SJSA1 (cell line): Measurements from ENCODE around the gene VAT1L. TPM values are rescaled to one million over a fixed set of nuclear protein-coding genes. Genes with fewer than 3 reads are reported as not detected.

Experiments used
- DNase-seq, 2 experiments: peaks; one replicate each; pipeline ENCODE4 v3.0.0-alpha.2; 2015 to 2020; ENCODE audit warnings: low spot score in 2 of 2, low read depth in 1 of 2
- H3K27ac ChIP-seq: fragments of 250-450 bp; sonication (Bioruptor Pico); 2 replicates; pipeline ENCODE4 v1.5.1; 2020; ENCODE audit warnings: mild to moderate bottlenecking, moderate library complexity
- H3K27me3 ChIP-seq: fragments of 250-450 bp; sonication (Bioruptor Pico); replicated peaks from 2 replicates; pipeline ENCODE4 v1.5.1; 2020; ENCODE audit warnings: mild to moderate bottlenecking, moderate library complexity
- H3K36me3 ChIP-seq: fragments of 250-450 bp; sonication (Bioruptor Pico); 2 replicates; pipeline ENCODE4 v1.5.1; 2020; ENCODE audit warnings: mild to moderate bottlenecking
- H3K4me1 ChIP-seq: fragments of 250-450 bp; sonication (Bioruptor Pico); replicated peaks from 2 replicates; pipeline ENCODE4 v1.6.1; 2021; ENCODE audit warnings: mild to moderate bottlenecking
- H3K4me3 ChIP-seq: fragments of 250-450 bp; sonication (Bioruptor Pico); 2 replicates; pipeline ENCODE4 v1.5.1; 2020; ENCODE audit warnings: mild to moderate bottlenecking
- H3K9me3 ChIP-seq: fragments of 250-450 bp; sonication (Bioruptor Pico); replicated peaks from 2 replicates; pipeline ENCODE4 v1.5.1; 2020; ENCODE audit warnings: mild to moderate bottlenecking
- total RNA-seq: library from RNA; depleted of rRNA; stranded (reverse); fragments of >200 nt; shearing (Covaris generic); gene quantifications from 2 replicates; pipeline ENCODE4 v1.2.3, GENCODE V29; 2014; rRNA removed

Gene VAT1L
- total RNA-seq, 1 experiment from 2014 or later, result 0.24 TPM

- Histone ChIP-seq H3K36me3 (no peaks in the 10 kb centered on the region), H3K27ac (no peak overlapping the region), H3K9me3 (no peaks in the 10 kb centered on the region), H3K27me3 (no peaks in the 10 kb centered on the region), H3K4me1 (no peaks in the 10 kb centered on the region), H3K4me3 (no peak overlapping the region)
- DNase-seq, result no peak
These were observed 217.5 kb downstream of the VAT1L start for GRCh38 chr16:78005881-78006280.

DNA sequence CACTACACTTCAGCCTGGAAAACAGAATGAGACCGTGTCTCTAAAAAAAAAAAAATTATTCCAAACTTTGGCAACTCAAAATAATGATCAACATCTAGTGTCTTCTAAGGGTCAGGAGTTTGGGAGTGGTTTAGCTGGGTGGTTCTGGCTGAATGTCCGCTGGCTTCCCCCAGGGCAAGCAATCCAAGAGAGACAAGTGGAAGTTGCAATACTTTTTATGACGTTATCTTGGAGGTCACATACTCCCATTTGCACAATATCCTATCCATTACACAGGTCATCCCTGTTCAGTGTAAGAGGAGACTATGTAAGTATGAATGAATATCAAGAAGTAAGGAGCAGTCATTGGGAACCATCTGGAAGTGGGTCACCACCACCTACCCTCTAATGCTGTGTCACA is 218.8 kb downstream of the VAT1L start:
- H3K27ac ChIP-seq, result no peak overlapping the region
- H3K4me1 ChIP-seq, result no peaks in the 10 kb centered on the region
- H3K9me3 ChIP-seq, result no peaks in the 10 kb centered on the region
- H3K36me3 ChIP-seq, result no peaks in the 10 kb centered on the region
- no peaks in the 10 kb centered on the region for H3K27me3 ChIP-seq
- DNase-seq, result no peak
- H3K4me3 ChIP-seq, result no peak overlapping the region

DNA sequence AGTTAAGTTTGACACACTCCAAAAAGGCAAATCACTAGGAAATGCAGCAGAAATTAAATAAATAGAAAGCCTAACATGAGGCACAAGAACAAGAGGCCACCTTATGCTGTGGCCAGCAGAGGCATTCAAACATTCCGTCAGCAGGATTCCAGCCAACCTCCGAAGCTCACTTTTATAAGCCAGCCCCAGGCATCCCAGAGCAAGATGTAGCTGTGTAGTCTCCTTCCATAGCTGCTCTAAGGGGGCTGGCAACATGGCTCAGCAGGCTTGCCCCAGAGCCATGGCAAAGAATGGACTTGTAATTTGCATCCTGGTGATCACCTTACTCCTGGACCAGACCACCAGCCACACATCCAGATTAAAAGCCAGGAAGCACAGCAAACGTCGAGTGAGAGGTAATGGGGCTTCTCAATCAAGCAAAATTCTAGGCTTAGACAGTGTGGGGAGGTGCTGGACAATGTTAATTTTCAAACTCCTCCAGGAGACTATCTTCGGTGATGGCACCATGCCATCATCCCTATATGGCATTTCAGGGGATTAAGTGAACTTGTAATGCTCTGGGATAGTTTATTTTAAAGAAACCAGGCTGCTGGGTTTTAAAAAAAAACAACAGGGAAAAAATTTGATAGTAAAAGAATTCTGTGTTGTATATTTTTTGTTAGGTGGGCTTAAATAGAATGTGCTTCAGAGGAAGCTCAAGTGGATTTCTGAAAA is 234.1 kb downstream of the VAT1L start, which contains the start of gene CLEC3A:
Gene CLEC3A, plus strand, starts transcription at position 202 of the 714 bp plus-strand sequence. Its CDS starts 79 bp downstream, at position 281.
- no peaks in the 10 kb centered on the region; the same call in 1 of the 2 replicates for H3K9me3 ChIP-seq
- H3K4me3 ChIP-seq, result no peak within 1 kb of the TSS
- no peaks in the 10 kb centered on the region for H3K4me1 ChIP-seq
- no peak within 1 kb of the TSS for H3K27ac ChIP-seq
- H3K36me3 ChIP-seq, result no peaks in the 10 kb centered on the region
- H3K27me3 ChIP-seq, result no peaks in the 10 kb centered on the region
- no peak for DNase-seq

DNA sequence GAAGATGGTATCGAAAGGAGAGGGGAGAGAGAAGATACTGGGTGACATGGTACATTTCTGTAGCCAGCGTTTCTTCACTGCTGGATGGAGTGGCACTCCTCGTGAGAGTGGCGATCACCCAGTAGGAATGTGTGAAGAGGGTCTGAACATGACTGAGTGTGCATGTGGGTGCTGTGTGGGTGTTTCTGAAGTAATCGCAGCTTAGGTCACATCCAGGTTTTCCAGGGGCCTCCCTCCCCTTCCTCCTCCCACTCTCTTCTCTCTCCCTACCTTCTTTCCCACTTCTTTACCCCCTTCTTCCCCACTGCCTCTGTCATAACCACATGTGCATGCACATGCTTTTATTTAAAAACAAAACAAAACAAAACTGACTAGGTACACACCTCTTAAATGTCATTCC is 235.8 kb downstream of the VAT1L start:
- Histone ChIP-seq H3K27me3 (no peaks in the 10 kb centered on the region), H3K4me3 (no peak overlapping the region), H3K4me1 (no peaks in the 10 kb centered on the region), H3K9me3 (no peaks in the 10 kb centered on the region; the same call in 1 of the 2 replicates), H3K36me3 (no peaks in the 10 kb centered on the region), H3K27ac (no peak overlapping the region)
- DNase-seq, result no peak

GRCh38 chr16:78025631-78026030 is 237.3 kb downstream of the VAT1L start:
- Histone ChIP-seq H3K27me3 (no peaks in the 10 kb centered on the region), H3K4me1 (no peaks in the 10 kb centered on the region), H3K4me3 (no peak overlapping the region), H3K27ac (no peak overlapping the region), H3K36me3 (no peaks in the 10 kb centered on the region), H3K9me3 (no peaks in the 10 kb centered on the region)
- DNase-seq, result no peak

DNA sequence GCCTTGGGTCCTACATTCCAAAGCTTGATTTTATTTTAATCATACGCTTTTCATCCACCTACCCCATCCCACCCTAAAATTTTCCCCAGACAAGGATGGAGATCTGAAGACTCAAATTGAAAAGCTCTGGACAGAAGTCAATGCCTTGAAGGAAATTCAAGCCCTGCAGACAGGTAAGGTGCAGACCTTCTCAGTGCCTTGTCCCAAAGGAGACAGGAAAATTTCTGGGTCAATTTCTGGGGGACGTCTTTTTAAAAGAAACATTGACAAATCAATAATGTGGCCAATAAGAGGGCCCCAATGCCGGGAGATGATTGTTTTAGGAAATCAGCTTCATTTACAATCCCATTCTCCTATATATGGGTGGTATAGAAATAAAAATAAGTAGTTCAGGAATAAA is 239.7 kb downstream of the VAT1L start:
- Histone ChIP-seq H3K9me3 (no peaks in the 10 kb centered on the region), H3K27me3 (no peaks in the 10 kb centered on the region), H3K27ac (no peak overlapping the region), H3K4me1 (no peaks in the 10 kb centered on the region), H3K4me3 (no peak overlapping the region), H3K36me3 (no peaks in the 10 kb centered on the region)
- no peak for DNase-seq

Other genes starting within 250 kb of the VAT1L start
- gene NUDT7, start 66.0 kb upstream of the VAT1L start, total RNA-seq, result 2.8 and 3.0 TPM in 2 replicates
- not detected in 2 replicates for gene CLEC3A, start 234.0 kb downstream of the VAT1L start, total RNA-seq